Transverse colon (tissue), 3 donors: ENCODE measurements around the gene TUBA1B.

ENCODE experiments used
- CTCF ChIP-seq, 5 experiments: fragments of 200-600 bp in 3 of 5; fragments of 450-650 bp in 2 of 5; sonication (generic) in 3 of 5; IDR thresholded peaks; 1 replicate in 2 of 5; 2 replicates in 3 of 5; pipeline ENCODE4 v1.5.1; 2016 to 2017; ENCODE audit warnings: antibody characterized with exemption in 5 of 5, inconsistent platforms in 3 of 5, mild to moderate bottlenecking in 2 of 5, moderate library complexity in 1 of 5
- EP300 ChIP-seq: sonication (generic); formaldehyde crosslinking; IDR thresholded peaks from one replicate; pipeline ENCODE4 v1.6.1; 2017; ENCODE audit warnings: antibody characterized with exemption, low read depth

GRCh38 chr12:49131894-49132461 lies 783 bp upstream of the TUBA1B start:
- TF ChIP-seq CTCF (IDR thresholded peaks at IDR 0.05), result no peak
- no peak for TF ChIP-seq EP300
